CD4-positive, alpha-beta T cell treated with Interleukin-15 for 1 hour (primary cell): ENCODE data around the gene THAP3.
A peak's percentile ranks its signal among the peaks of the same experiment; 100 is the strongest.

Experiments used
- DNase-seq: peaks from one replicate; pipeline ENCODE4 v3.0.0-alpha.2; 2020

The THAP3 gene

GRCh38 chr1:6624710-6625583 lies at the start of gene THAP3:
Gene THAP3 (plus strand): TSS chr1:6624868. CDS start chr1:6625219, 351 bp downstream.
- DNase-seq, result peak; percentile 88

GRCh38 chr1:6577831-6578525 lies 46.7 kb upstream of the THAP3 start:
- no peak for DNase-seq

- DNase-seq, result no peak
Observed at GRCh38 chr1:6578624-6579373, 45.9 kb upstream of the THAP3 start.

- DNase-seq, result peak; percentile 98
Observed at GRCh38 chr1:6579374-6580118, 45.1 kb upstream of the THAP3 start, which contains the start of gene ZBTB48. Gene ZBTB48 (plus strand): TSS chr1:6579994. CDS start chr1:6580610, 616 bp downstream.

- DNase-seq, result no peak
Observed at GRCh38 chr1:6580119-6580592, 44.5 kb upstream of the THAP3 start.

- DNase-seq, result no peak
Observed at GRCh38 chr1:6580593-6581409, 43.9 kb upstream of the THAP3 start.

- DNase-seq, result peak; percentile 66
Observed at GRCh38 chr1:6581561-6582305, 42.9 kb upstream of the THAP3 start.

GRCh38 chr1:6582370-6582769 lies 42.3 kb upstream of the THAP3 start:
- DNase-seq, result no peak

- no peak for DNase-seq
Observed at GRCh38 chr1:6584126-6585080, 40.3 kb upstream of the THAP3 start.

GRCh38 chr1:6585081-6585722 lies 39.5 kb upstream of the THAP3 start:
- no peak for DNase-seq

GRCh38 chr1:6585841-6586240 lies 38.8 kb upstream of the THAP3 start:
- no peak for DNase-seq

- no peak for DNase-seq
Observed at GRCh38 chr1:6586404-6586816, 38.3 kb upstream of the THAP3 start.

- DNase-seq, result no peak
Observed at GRCh38 chr1:6587261-6588005, 37.2 kb upstream of the THAP3 start.

- DNase-seq, result no peak
Observed at GRCh38 chr1:6588128-6588892, 36.4 kb upstream of the THAP3 start.

GRCh38 chr1:6588893-6589520 lies 35.7 kb upstream of the THAP3 start:
- no peak for DNase-seq

- DNase-seq, result no peak
Observed at GRCh38 chr1:6590046-6590445, 34.6 kb upstream of the THAP3 start.

- DNase-seq, result no peak
Observed at GRCh38 chr1:6591222-6591621, 33.4 kb upstream of the THAP3 start.
